ENCODE results near the gene IRF4. TPM values are rescaled to one million over a fixed set of nuclear protein-coding genes. Genes with fewer than 3 reads are reported as not detected.

Gene IRF4
- total RNA-seq, 2 experiments from 2014 or later, result 500 to 504 TPM

- no peak for DNase-seq
- H3K36me3 Mint-ChIP-seq (ENCODE audit: low read depth), result no peaks in the 10 kb centered on the region
- H3K27ac Mint-ChIP-seq, result no peak overlapping the region
- intact Hi-C loops (cut with micrococcal nuclease), result no loop called here
- H3K27me3 Mint-ChIP-seq (ENCODE audit: low read depth), result no peaks in the 10 kb centered on the region
- H3K4me1 Mint-ChIP-seq (ENCODE audit: low read depth), result peaks cover 19% of the 10 kb centered on the region
- no peaks in the 10 kb centered on the region for H3K9me3 Mint-ChIP-seq
- no peak overlapping the region for H3K4me3 Mint-ChIP-seq
- CTCF ChIA-PET, result interaction anchor here (1.0 kb wide), 1 partner anchor 28 kb away, joined by 3 read pairs; no protein-coding TSS in a partner anchor
Observed at GRCh38 chr6:439641-440167, 48.2 kb downstream of the IRF4 start.

GRCh38 chr6:441126-441920 lies 49.8 kb downstream of the IRF4 start:
- Mint-ChIP-seq H3K9me3 (no peaks in the 10 kb centered on the region), H3K4me1 (ENCODE audit: low read depth) (peaks cover 26% of the 10 kb centered on the region), H3K27ac (no peak overlapping the region), H3K27me3 (ENCODE audit: low read depth) (no peaks in the 10 kb centered on the region), H3K36me3 (ENCODE audit: low read depth) (no peaks in the 10 kb centered on the region), H3K4me3 (no peak overlapping the region)
- no peak for DNase-seq
- intact Hi-C loops (cut with micrococcal nuclease), result no loop called here
- CTCF ChIA-PET, result no interaction called here

DNA sequence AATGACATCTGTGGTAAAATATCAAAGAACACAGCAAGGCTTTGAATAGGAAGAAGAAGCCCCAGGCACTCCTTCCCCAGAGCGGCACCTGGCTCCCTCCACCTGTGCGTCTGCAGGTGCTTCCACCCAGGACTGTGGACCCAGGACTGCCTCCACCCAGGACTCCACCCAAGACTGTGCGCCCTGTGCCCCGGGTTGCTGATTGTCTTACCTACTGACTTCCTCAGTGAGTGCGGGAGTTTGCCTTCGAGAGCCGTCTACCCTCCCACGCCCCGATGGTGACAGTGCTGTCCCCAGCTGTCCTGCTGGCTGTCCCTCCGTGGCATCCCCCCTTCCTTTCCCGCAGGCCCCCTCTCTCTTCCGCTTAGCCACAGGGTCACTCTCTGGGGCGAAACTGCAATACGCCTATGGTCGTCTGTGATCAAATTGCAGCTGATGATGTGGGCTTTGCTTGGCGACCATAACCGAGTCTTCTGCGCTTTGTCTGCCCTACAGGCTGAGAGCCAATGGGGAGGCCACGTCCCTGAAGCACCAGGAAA lies 52.1 kb downstream of the IRF4 start:
- H3K27ac Mint-ChIP-seq, result no peak overlapping the region
- H3K4me3 Mint-ChIP-seq, result no peak overlapping the region
- intact Hi-C loops (cut with micrococcal nuclease), result no loop called here
- no peak for DNase-seq
- peaks cover 48% of the 10 kb centered on the region for H3K4me1 Mint-ChIP-seq (ENCODE audit: low read depth)
- no peaks in the 10 kb centered on the region for H3K36me3 Mint-ChIP-seq (ENCODE audit: low read depth)
- CTCF ChIA-PET, result interaction anchor here (1.6 kb wide), 1 partner anchor 12 kb away, joined by 6 read pairs; no protein-coding TSS in a partner anchor
- H3K9me3 Mint-ChIP-seq, result no peaks in the 10 kb centered on the region
- H3K27me3 Mint-ChIP-seq (ENCODE audit: low read depth), result no peaks in the 10 kb centered on the region

DNA sequence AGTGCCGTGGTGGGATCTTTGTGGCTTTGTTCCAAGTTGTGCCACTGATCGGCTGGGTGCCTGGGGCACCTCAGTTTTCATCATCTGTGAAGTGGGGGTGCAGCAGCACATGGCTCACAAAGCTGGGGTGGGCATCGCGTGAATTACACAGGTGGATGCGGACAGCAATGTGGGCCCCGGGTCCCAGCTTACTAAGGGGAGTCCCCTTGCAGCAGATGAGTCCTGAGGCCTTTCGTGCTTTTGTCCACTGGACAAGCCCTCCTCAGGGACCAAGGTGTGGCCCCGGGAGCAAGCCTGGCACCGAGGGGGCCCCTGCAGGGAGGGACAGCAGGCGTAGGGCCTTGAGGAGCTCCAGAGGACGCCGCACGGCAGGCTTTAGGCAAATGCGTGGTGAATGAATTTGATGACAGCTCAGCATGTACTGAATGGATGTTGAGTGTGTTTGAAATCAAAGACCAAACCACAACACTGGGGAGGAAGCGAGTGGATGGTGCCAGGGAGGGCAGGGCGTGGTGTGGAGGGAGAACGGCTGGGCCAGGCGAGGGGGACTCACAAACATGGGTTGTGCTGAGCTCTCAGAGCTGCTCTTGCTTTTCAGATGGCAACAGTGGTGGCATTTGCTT lies 53.2 kb downstream of the IRF4 start:
- Mint-ChIP-seq H3K4me1 (ENCODE audit: low read depth) (peaks cover 50% of the 10 kb centered on the region), H3K27me3 (ENCODE audit: low read depth) (no peaks in the 10 kb centered on the region), H3K9me3 (no peaks in the 10 kb centered on the region), H3K36me3 (ENCODE audit: low read depth) (no peaks in the 10 kb centered on the region), H3K27ac (peak overlapping the region; percentile 95), H3K4me3 (no peak overlapping the region)
- CTCF ChIA-PET, result interaction anchor here (1.2 to 2.9 kb wide), 4 partner anchors 10 to 45 kb away, joined by 3 to 11 read pairs (median 7); no protein-coding TSS in a partner anchor
- DNase-seq, result peak; percentile 76
- intact Hi-C loops (cut with micrococcal nuclease), result loop anchor here (5.0 kb wide), 1 partner anchor 373 kb away; no protein-coding TSS in a partner anchor

DNA sequence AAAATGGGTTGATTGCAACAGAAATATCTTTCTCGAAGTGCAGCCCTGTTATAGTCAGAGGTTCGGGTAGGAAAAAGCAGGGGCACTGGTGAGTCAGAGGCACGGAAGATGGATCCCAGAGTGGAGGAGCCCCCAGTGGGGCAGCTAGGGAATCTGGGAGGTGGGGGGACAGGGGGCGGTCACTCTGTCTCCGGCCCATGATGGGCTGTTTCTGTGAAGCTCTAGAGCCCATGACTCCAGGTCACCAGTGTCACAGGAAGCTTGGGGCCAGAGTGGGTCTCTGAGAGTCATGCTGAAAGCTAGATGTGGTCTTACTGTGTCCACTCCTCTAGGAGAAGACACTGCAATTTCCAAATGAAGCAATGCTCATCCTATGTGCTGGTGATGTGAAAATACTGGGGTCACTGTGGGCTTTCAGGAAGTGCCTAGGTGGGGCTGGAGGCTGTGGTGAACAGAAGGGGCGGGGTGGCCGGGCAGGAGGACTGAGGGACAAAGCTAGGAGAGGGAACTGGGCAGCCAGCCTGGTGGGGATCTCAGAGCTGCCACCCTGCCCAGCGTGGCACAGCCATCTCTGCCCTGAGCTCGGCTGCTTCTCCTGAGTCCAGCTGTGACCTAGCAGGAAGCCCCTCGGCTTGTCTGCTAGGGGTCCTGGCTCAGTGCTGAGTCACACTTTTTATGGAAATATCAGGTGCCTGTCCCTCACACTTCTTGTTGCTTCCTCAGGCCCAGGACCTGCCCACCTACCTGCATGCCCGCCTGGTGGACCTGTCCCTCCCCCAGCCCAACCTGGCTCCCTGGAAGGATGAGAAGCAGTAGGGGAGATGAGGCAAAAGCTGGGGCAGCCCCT lies 54.2 kb downstream of the IRF4 start:
- peak overlapping the region; percentile 95 for H3K27ac Mint-ChIP-seq
- CTCF ChIA-PET, result interaction anchor here (1.2 to 2.9 kb wide), 6 partner anchors 11 to 53 kb away, joined by 3 to 11 read pairs (median 6); no protein-coding TSS in a partner anchor
- no peaks in the 10 kb centered on the region for H3K9me3 Mint-ChIP-seq
- no peaks in the 10 kb centered on the region for H3K36me3 Mint-ChIP-seq (ENCODE audit: low read depth)
- no peak for DNase-seq
- intact Hi-C loops (cut with micrococcal nuclease), result loop anchor here (1.0 to 5.0 kb wide), 5 partner anchors 13 to 372 kb away; no protein-coding TSS in a partner anchor
- H3K27me3 Mint-ChIP-seq (ENCODE audit: low read depth), result no peaks in the 10 kb centered on the region
- peaks cover 50% of the 10 kb centered on the region for H3K4me1 Mint-ChIP-seq (ENCODE audit: low read depth)
- peak overlapping the region; percentile 40 for H3K4me3 Mint-ChIP-seq

GRCh38 chr6:446418-447366 lies 55.1 kb downstream of the IRF4 start:
- H3K27me3 Mint-ChIP-seq (ENCODE audit: low read depth), result no peaks in the 10 kb centered on the region
- intact Hi-C loops (cut with micrococcal nuclease), result loop anchor here (1.0 to 5.0 kb wide), 12 partner anchors 14 to 371 kb away; no protein-coding TSS in a partner anchor
- H3K9me3 Mint-ChIP-seq, result no peaks in the 10 kb centered on the region
- no peaks in the 10 kb centered on the region for H3K36me3 Mint-ChIP-seq (ENCODE audit: low read depth)
- H3K4me1 Mint-ChIP-seq (ENCODE audit: low read depth), result peaks cover 50% of the 10 kb centered on the region
- peak; percentile 96 for DNase-seq
- H3K27ac Mint-ChIP-seq, result peak overlapping the region; percentile 95
- peak overlapping the region; percentile 43 for H3K4me3 Mint-ChIP-seq
- CTCF ChIA-PET, result interaction anchor here (0.8 to 2.9 kb wide), 5 partner anchors 10 to 52 kb away, joined by 3 to 11 read pairs (median 5); no protein-coding TSS in a partner anchor

GRCh38 chr6:447381-448165 lies 56.0 kb downstream of the IRF4 start:
- peaks cover 50% of the 10 kb centered on the region for H3K4me1 Mint-ChIP-seq (ENCODE audit: low read depth)
- H3K4me3 Mint-ChIP-seq, result peak overlapping the region; percentile 43
- H3K9me3 Mint-ChIP-seq, result no peaks in the 10 kb centered on the region
- peak overlapping the region; percentile 95 for H3K27ac Mint-ChIP-seq
- no peaks in the 10 kb centered on the region for H3K27me3 Mint-ChIP-seq (ENCODE audit: low read depth)
- DNase-seq, result peak; percentile 64
- CTCF ChIA-PET, result interaction anchor here (0.8 to 2.9 kb wide), 2 partner anchors 37 to 42 kb away, joined by 3 to 11 read pairs; no protein-coding TSS in a partner anchor
- intact Hi-C loops (cut with micrococcal nuclease), result loop anchor here (1.0 to 5.0 kb wide), 9 partner anchors 25 to 370 kb away; no protein-coding TSS in a partner anchor
- H3K36me3 Mint-ChIP-seq (ENCODE audit: low read depth), result no peaks in the 10 kb centered on the region

GRCh38 chr6:448296-449056 lies 56.9 kb downstream of the IRF4 start:
- DNase-seq, result no peak
- Mint-ChIP-seq H3K27ac (peak overlapping the region; percentile 95), H3K9me3 (no peaks in the 10 kb centered on the region), H3K4me1 (ENCODE audit: low read depth) (peaks cover 50% of the 10 kb centered on the region), H3K27me3 (ENCODE audit: low read depth) (no peaks in the 10 kb centered on the region), H3K36me3 (ENCODE audit: low read depth) (no peaks in the 10 kb centered on the region), H3K4me3 (peak overlapping the region; percentile 43)
- CTCF ChIA-PET, result no interaction called here
- intact Hi-C loops (cut with micrococcal nuclease), result loop anchor here (1.0 to 5.0 kb wide), 2 partner anchors 27 to 369 kb away; no protein-coding TSS in a partner anchor

DNA sequence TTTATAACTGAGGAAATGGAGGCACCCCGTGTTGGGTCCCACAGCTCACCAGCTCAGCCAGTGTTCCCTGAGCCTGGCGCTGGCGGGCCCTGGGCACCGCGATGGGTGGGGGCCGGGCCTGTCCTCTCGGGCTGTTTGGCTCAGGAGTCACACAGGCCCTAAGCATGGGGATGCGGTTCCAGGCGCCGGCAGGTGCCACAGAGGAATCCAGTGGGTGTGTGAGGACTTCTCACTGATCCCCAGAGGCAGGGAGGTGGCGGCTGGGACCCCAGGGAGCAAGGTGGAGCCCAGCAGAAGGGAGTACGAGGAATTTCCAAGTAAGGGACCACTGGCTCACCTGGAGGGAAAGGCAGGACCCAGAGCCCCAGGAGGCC lies 57.5 kb downstream of the IRF4 start:
- Mint-ChIP-seq H3K27me3 (ENCODE audit: low read depth) (no peaks in the 10 kb centered on the region), H3K4me3 (no peak overlapping the region), H3K9me3 (no peaks in the 10 kb centered on the region), H3K27ac (no peak overlapping the region), H3K36me3 (ENCODE audit: low read depth) (no peaks in the 10 kb centered on the region), H3K4me1 (ENCODE audit: low read depth) (peaks cover 46% of the 10 kb centered on the region)
- CTCF ChIA-PET, result interaction anchor here (0.6 kb wide), 1 partner anchor 14 kb away, joined by 3 read pairs; no protein-coding TSS in a partner anchor
- DNase-seq, result no peak
- intact Hi-C loops (cut with micrococcal nuclease), result loop anchor here (5.0 kb wide), 1 partner anchor 368 kb away; no protein-coding TSS in a partner anchor

All from activated naive CD4-positive, alpha-beta T cell treated with anti-CD3 and anti-CD28 coated beads for 36 hours (primary cell).